HepG2 (cell line): ENCODE results near the gene PLSCR3. TPM values are rescaled to one million over a fixed set of nuclear protein-coding genes. Genes with fewer than 3 reads are reported as not detected.

ENCODE experiments used
- ARID2 ChIP-seq: sonication (generic); formaldehyde crosslinking; IDR thresholded peaks from 2 replicates; pipeline ENCODE4 v1.8.1; 2022; ENCODE audit warnings: mild to moderate bottlenecking, missing genetic modification reagents, borderline replicate concordance
- KLF16 ChIP-seq, 2 experiments: sonication (generic) in 1 of 2; formaldehyde crosslinking in 1 of 2; IDR thresholded peaks; 2 replicates each; pipeline versions ENCODE4 v1.6.1 to v1.8.0; 2016 to 2023; ENCODE audit warnings: missing genetic modification reagents in 2 of 2, missing compliant biosample characterization in 1 of 2
- MNT ChIP-seq: fragments of 450-650 bp; IDR thresholded peaks from 2 replicates; pipeline ENCODE4 v1.6.1; 2016
- MTA1 ChIP-seq: sonication (generic); formaldehyde crosslinking; IDR thresholded peaks from 2 replicates; pipeline ENCODE4 v1.4.0; 2020; ENCODE audit warnings: missing genetic modification reagents, mild to moderate bottlenecking, borderline replicate concordance
- NR2F6 ChIP-seq, 2 experiments: IDR thresholded peaks; 2 replicates each; pipeline ENCODE4 v1.6.1; 2016; ENCODE audit warnings: antibody characterized with exemption in 1 of 2, mild to moderate bottlenecking in 1 of 2
- POLR2A ChIP-seq, 2 experiments: IDR thresholded peaks; 2 replicates each; pipeline ENCODE4 v1.6.1; 2011; ENCODE audit warnings: low read depth in 2 of 2, low read length in 2 of 2, mild to moderate bottlenecking in 1 of 2, moderate library complexity in 1 of 2; ENCODE audit not compliant: insufficient read depth in 1 of 2
- TARDBP ChIP-seq: sonication (generic); formaldehyde crosslinking; IDR thresholded peaks from 2 replicates; pipeline ENCODE4 v1.8.0; 2022; ENCODE audit warnings: mild to moderate bottlenecking, missing genetic modification reagents
- ZNF225 ChIP-seq: sonication (generic); formaldehyde crosslinking; IDR thresholded peaks from 2 replicates; pipeline ENCODE4 v1.4.0; 2020; ENCODE audit warnings: mild to moderate bottlenecking, missing genetic modification reagents
- ZNF362 ChIP-seq: sonication (generic); formaldehyde crosslinking; IDR thresholded peaks from 2 replicates; pipeline ENCODE4 v1.4.0; 2020; ENCODE audit warnings: missing genetic modification reagents, mild to moderate bottlenecking, borderline replicate concordance
- ZNF460 ChIP-seq: sonication (generic); formaldehyde crosslinking; IDR thresholded peaks from 2 replicates; pipeline ENCODE4 v1.5.1; 2020; ENCODE audit warnings: missing genetic modification reagents, mild to moderate bottlenecking, borderline replicate concordance
- ZNF556 ChIP-seq: sonication (generic); formaldehyde crosslinking; IDR thresholded peaks from 2 replicates; pipeline ENCODE4 v1.4.0; 2020; ENCODE audit warnings: mild to moderate bottlenecking, missing genetic modification reagents, borderline replicate concordance
- polyA plus RNA-seq, 8 experiments: library from polyadenylated mRNA; depleted of rRNA in 3 of 8; stranded (reverse) in 7 of 8; unstranded in 1 of 8; fragments of >200 nt; fragmentation: Illumina TruSeq in 4 of 8; extraction: Trizol in 4 of 8; gene quantifications; 2 replicates each; pipeline versions ENCODE4 v1.2.1 to v1.2.3, GENCODE V29; 2011 to 2016; ENCODE audit warnings: low read depth in 4 of 8, missing spikeins in 1 of 8, mixed read lengths in 1 of 8; ENCODE audit not compliant: insufficient read depth in 1 of 8
- total RNA-seq, 5 experiments: library from RNA; depleted of rRNA; stranded (reverse); fragments of >200 nt; fragmentation: Illumina TruSeq; extraction: Trizol; gene quantifications; 2 replicates each; pipeline ENCODE4 v1.2.3, GENCODE V29; 2016; ENCODE audit warnings: low read depth in 1 of 5
- TF ChIP-seq, protein P1 (sequence below): sonication (generic); formaldehyde crosslinking; conservative IDR thresholded peaks from 2 replicates; pipeline ENCODE4 v1.8.1; 2023; ENCODE audit warnings: missing genetic modification reagents
- TF ChIP-seq, protein P2 (sequence below): sonication (generic); formaldehyde crosslinking; IDR thresholded peaks from 2 replicates; pipeline ENCODE4 v1.4.0; 2020; ENCODE audit warnings: missing genetic modification reagents, mild to moderate bottlenecking, borderline replicate concordance
- TF ChIP-seq, protein P3 (sequence below): sonication (generic); formaldehyde crosslinking; IDR thresholded peaks from 2 replicates; pipeline ENCODE4 v1.5.0; 2020; ENCODE audit warnings: mild to moderate bottlenecking, missing genetic modification reagents
- TF ChIP-seq, protein P4 (sequence below): sonication (generic); formaldehyde crosslinking; conservative IDR thresholded peaks from 2 replicates; pipeline ENCODE4 v1.8.0; 2022; ENCODE audit warnings: mild to moderate bottlenecking, moderate library complexity, missing genetic modification reagents

PLSCR3 gene
- total and polyA plus RNA-seq, 2 of the 13 experiments (the other 11 are each of a cell fraction or from before 2014, with no cell fraction given), result 5.6 to 6.2 TPM

DNA sequence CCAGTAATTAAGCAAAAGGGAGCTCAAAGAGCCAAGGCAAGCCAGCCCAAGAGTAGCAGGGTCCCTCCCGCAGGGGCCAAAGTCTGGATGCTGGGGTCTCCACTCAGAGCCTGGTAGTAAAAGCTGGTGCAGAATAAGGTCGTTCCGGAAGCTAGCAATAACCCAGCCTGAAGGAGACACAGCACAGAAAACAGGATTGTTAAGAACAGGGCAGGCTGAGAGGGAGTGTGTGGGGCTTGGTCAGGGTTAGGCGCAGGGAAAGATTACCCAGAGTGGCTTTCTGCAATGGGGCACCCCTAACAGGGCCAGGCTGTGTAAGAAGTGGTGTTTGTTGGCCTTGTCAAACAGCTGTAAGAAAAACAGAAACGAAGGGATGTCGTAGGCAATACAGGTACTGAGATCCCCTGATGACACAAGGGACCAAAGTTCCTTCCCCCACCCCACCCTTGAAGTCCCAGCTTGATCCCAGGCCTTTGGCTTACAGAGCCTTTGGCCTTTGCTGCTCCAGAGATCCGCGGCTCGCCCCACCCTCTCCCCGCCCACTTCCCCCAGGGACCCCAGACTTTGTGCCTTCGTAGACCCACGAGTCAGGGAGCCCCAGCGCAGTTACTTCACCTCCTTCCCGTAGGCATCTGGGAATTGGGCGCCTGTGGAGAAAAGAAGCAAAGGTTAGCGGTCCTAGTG lies 8.9 kb upstream of the PLSCR3 start (continued):
- TF ChIP-seq, protein P1, sequence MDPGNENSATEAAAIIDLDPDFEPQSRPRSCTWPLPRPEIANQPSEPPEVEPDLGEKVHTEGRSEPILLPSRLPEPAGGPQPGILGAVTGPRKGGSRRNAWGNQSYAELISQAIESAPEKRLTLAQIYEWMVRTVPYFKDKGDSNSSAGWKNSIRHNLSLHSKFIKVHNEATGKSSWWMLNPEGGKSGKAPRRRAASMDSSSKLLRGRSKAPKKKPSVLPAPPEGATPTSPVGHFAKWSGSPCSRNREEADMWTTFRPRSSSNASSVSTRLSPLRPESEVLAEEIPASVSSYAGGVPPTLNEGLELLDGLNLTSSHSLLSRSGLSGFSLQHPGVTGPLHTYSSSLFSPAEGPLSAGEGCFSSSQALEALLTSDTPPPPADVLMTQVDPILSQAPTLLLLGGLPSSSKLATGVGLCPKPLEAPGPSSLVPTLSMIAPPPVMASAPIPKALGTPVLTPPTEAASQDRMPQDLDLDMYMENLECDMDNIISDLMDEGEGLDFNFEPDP (CRISPR knock-in tag), result no peak
- TF ChIP-seq ZNF556 (0 out of 2 replicates have a peak, but pooled peaks have one; percentile 5), ZNF225 (CRISPR knock-in tag) (no peak; the same call in 1 of the 2 replicates), ARID2 (CRISPR knock-in tag) (0 out of 2 replicates have a peak, but pooled peaks have one; percentile 41), TARDBP (CRISPR knock-in tag) (no peak), KLF16 (CRISPR knock-in tag; IDR thresholded peaks at IDR 0.05) (0 out of 4 replicates have a peak, but pooled peaks of 1 of the 2 experiments have one; percentile 2), MNT (no peak), ZNF362 (CRISPR knock-in tag) (no peak), ZNF460 (CRISPR knock-in tag) (no peak), NR2F6 (IDR thresholded peaks at IDR 0.05) (no peak; the same call in 1 of the 2 replicates), NR2F6 (CRISPR knock-in tag; IDR thresholded peaks at IDR 0.05) (peak; percentile 42; the same call in 1 of the 2 replicates), POLR2A (IDR thresholded peaks at IDR 0.05; ENCODE audit: insufficient read depth in 1 of 2, low read depth in 2 of 2, low read length in 2 of 2) (peak in 1 of 2 experiments; percentile 57; a peak in 2 of 4 replicates), MTA1 (CRISPR knock-in tag) (peak; percentile 65; the same call in 1 of the 2 replicates)
- TF ChIP-seq, protein P2, sequence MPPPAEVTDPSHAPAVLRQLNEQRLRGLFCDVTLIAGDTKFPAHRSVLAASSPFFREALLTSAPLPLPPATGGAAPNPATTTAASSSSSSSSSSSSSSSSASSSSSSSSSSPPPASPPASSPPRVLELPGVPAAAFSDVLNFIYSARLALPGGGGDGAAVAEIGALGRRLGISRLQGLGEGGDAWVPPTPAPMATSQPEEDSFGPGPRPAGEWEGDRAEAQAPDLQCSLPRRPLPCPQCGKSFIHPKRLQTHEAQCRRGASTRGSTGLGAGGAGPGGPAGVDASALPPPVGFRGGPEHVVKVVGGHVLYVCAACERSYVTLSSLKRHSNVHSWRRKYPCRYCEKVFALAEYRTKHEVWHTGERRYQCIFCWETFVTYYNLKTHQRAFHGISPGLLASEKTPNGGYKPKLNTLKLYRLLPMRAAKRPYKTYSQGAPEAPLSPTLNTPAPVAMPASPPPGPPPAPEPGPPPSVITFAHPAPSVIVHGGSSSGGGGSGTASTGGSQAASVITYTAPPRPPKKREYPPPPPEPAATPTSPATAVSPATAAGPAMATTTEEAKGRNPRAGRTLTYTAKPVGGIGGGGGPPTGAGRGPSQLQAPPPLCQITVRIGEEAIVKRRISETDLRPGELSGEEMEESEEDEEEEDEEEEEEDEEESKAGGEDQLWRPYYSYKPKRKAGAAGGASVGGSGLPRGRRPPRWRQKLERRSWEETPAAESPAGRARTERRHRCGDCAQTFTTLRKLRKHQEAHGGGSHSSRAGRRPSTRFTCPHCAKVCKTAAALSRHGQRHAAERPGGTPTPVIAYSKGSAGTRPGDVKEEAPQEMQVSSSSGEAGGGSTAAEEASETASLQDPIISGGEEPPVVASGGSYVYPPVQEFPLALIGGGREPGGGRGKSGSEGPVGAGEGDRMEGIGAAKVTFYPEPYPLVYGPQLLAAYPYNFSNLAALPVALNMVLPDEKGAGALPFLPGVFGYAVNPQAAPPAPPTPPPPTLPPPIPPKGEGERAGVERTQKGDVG (CRISPR knock-in tag), result 0 out of 2 replicates have a peak, but pooled peaks have one; percentile 37
- TF ChIP-seq, protein P3, sequence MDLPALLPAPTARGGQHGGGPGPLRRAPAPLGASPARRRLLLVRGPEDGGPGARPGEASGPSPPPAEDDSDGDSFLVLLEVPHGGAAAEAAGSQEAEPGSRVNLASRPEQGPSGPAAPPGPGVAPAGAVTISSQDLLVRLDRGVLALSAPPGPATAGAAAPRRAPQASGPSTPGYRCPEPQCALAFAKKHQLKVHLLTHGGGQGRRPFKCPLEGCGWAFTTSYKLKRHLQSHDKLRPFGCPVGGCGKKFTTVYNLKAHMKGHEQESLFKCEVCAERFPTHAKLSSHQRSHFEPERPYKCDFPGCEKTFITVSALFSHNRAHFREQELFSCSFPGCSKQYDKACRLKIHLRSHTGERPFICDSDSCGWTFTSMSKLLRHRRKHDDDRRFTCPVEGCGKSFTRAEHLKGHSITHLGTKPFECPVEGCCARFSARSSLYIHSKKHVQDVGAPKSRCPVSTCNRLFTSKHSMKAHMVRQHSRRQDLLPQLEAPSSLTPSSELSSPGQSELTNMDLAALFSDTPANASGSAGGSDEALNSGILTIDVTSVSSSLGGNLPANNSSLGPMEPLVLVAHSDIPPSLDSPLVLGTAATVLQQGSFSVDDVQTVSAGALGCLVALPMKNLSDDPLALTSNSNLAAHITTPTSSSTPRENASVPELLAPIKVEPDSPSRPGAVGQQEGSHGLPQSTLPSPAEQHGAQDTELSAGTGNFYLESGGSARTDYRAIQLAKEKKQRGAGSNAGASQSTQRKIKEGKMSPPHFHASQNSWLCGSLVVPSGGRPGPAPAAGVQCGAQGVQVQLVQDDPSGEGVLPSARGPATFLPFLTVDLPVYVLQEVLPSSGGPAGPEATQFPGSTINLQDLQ (CRISPR knock-in tag), result 0 out of 2 replicates have a peak, but pooled peaks have one; percentile 35
- TF ChIP-seq, protein P4, sequence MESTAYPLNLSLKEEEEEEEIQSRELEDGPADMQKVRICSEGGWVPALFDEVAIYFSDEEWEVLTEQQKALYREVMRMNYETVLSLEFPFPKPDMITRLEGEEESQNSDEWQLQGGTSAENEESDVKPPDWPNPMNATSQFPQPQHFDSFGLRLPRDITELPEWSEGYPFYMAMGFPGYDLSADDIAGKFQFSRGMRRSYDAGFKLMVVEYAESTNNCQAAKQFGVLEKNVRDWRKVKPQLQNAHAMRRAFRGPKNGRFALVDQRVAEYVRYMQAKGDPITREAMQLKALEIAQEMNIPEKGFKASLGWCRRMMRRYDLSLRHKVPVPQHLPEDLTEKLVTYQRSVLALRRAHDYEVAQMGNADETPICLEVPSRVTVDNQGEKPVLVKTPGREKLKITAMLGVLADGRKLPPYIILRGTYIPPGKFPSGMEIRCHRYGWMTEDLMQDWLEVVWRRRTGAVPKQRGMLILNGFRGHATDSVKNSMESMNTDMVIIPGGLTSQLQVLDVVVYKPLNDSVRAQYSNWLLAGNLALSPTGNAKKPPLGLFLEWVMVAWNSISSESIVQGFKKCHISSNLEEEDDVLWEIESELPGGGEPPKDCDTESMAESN (CRISPR knock-in tag), result peak; percentile 44; the same call in 1 of the 2 replicates
